ENCODE data around the gene HECA.
A peak's percentile ranks its signal among the peaks of the same experiment; 100 is the strongest.
"Not testable (repeated sequence)": the region's sequence is repeated elsewhere in the genome, so short reads cannot be mapped to it uniquely, and the experiment has no call there.

HECA gene

GRCh38 chr6:139210766-139211165 lies 75.9 kb downstream of the HECA start:
- not testable (repeated sequence) for DNase-seq (ENCODE audit: low read depth)

- not testable (repeated sequence) for DNase-seq (ENCODE audit: low read depth)
Observed at GRCh38 chr6:139212460-139212859, 77.6 kb downstream of the HECA start.

- DNase-seq (ENCODE audit: low read depth): peak; percentile 90
Observed at GRCh38 chr6:139219271-139219729, 84.4 kb downstream of the HECA start.

DNA sequence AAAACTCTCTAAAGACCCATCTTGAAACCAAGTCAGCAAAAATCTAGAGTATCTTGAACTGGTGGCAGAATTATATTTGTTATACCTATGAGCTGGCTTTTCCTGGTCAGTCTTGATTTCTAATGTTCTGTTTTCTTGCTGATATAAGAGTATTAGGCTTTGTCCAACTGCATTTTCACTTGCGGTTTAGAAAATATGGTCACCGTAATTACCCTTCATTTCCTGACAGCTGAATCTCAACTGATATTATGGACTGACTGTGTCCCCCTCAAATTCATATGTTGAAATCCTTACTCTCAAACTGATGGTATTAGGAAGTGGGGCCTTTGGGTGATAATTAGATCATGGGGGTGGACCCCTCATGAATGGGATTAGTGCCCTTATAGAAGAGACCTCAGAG lies 84.9 kb downstream of the HECA start:
- DNase-seq (ENCODE audit: low read depth): no peak

GRCh38 chr6:139228387-139228786 lies 93.5 kb downstream of the HECA start:
- DNase-seq (ENCODE audit: low read depth): not testable (repeated sequence)

Data from iris pigment epithelial cell (primary cell).